SU-DHL-6 (cell line): ENCODE measurements around the gene BRSK2.

ENCODE experiments used
- H2AFZ ChIP-seq: fragments of 200-600 bp; sonication (generic); 2 replicates; pipeline ENCODE4 v1.6.1; 2014; ENCODE audit warnings: low read depth, mild to moderate bottlenecking, moderate library complexity, mixed read lengths, antibody characterized with exemption, low read length; ENCODE audit not compliant: severe bottlenecking
- H3F3A ChIP-seq: fragments of 200-600 bp; shearing (Covaris generic); 2 replicates; pipeline ENCODE4 v1.6.0; 2016; ENCODE audit warnings: antibody characterized with exemption, mild to moderate bottlenecking; ENCODE audit not compliant: insufficient read depth
- H3K27ac ChIP-seq: fragments of 200-600 bp; sonication (generic); 2 replicates; pipeline ENCODE4 v1.5.1; 2016; ENCODE audit warnings: low read depth, mild to moderate bottlenecking, low read length, moderate library complexity, mixed read lengths
- H3K27me3 ChIP-seq: fragments of 200-600 bp; sonication (generic), shearing (Covaris generic); 2 replicates; pipeline ENCODE4 v1.6.0; 2014; ENCODE audit warnings: mild to moderate bottlenecking, low read length
- H3K36me3 ChIP-seq: fragments of 200-600 bp; sonication (generic); 2 replicates; pipeline ENCODE4 v1.6.1; 2014; ENCODE audit warnings: mild to moderate bottlenecking, low read length, mixed read lengths
- H3K4me2 ChIP-seq: fragments of 300-600, 200-600 bp; shearing (Covaris generic), sonication (generic); 2 replicates; pipeline ENCODE4 v1.6.0; 2014; ENCODE audit warnings: low read length, low read depth, mild to moderate bottlenecking; ENCODE audit not compliant: poor library complexity, severe bottlenecking
- H3K4me3 ChIP-seq: fragments of 200-600 bp; sonication (generic); 2 replicates; pipeline ENCODE4 v1.5.1; 2014; ENCODE audit warnings: antibody characterized with exemption, low read length, mild to moderate bottlenecking, mixed read lengths; ENCODE audit not compliant: insufficient read depth, poor library complexity, severe bottlenecking
- H3K79me2 ChIP-seq: fragments of 200-600 bp; sonication (generic); 2 replicates; pipeline ENCODE4 v1.6.1; 2014; ENCODE audit warnings: mild to moderate bottlenecking, low read length, moderate library complexity; ENCODE audit not compliant: insufficient read depth
- H3K9ac ChIP-seq: fragments of 200-600 bp; sonication (generic); 2 replicates; pipeline ENCODE4 v1.7.0; 2014; ENCODE audit warnings: mild to moderate bottlenecking, low read length
- H3K9me2 ChIP-seq: fragments of 200-600 bp; sonication (generic); replicated peaks from 2 replicates; pipeline ENCODE4 v1.6.1; 2014; ENCODE audit warnings: low read length; ENCODE audit not compliant: insufficient read depth
- H3K9me3 ChIP-seq: fragments of 200-600 bp; sonication (generic); 2 replicates; pipeline ENCODE4 v1.6.1; 2014; ENCODE audit warnings: low read length, mixed read lengths; ENCODE audit not compliant: insufficient read depth
- H4K20me1 ChIP-seq: fragments of 200-600 bp; sonication (generic); 2 replicates; pipeline ENCODE4 v1.6.1; 2014; ENCODE audit warnings: low read depth, mild to moderate bottlenecking, antibody characterized with exemption, low read length, moderate library complexity, mixed read lengths
- EZH2phosphoT487 ChIP-seq: fragments of 200-600 bp; sonication (generic), shearing (Covaris generic); conservative IDR thresholded peaks from 2 replicates; pipeline ENCODE4 v1.6.1; 2018; ENCODE audit warnings: mild to moderate bottlenecking, antibody characterized with exemption, low read length, moderate library complexity, mixed read lengths
- TF ChIP-seq, protein P1 (sequence below): fragments of 200-600 bp; sonication (generic); IDR thresholded peaks from one replicate; pipeline ENCODE4 v1.5.1; 2017; ENCODE audit warnings: antibody characterized with exemption, mild to moderate bottlenecking, low read length, moderate library complexity; ENCODE audit not compliant: insufficient read depth, poor library complexity, severe bottlenecking

Gene BRSK2

DNA sequence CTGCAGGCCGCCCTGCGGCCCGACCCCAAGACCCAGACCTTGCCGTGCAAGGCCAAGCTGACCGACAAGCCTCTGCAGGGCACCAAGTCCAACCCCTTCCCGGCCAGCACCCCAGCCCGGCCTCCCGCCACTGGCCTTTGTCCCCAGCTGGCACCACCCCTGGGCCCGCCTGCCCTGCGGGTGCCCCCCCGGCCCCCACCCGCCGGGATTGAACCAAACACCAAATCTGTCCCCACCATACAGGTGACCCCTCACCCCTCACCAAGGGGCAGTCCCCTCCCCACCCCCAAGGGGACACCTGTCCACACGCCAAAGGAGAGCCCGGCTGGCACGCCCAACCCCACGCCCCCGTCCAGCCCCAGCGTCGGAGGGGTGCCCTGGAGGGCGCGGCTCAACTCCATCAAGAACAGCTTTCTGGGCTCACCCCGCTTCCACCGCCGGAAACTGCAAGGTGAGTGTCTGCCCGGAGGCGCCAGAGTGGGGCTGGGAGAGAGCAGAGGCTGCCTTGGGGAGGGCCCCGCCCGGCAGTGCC, 60.7 kb downstream of the BRSK2 start:
- no peaks in the 10 kb centered on the region for H3K36me3 ChIP-seq
- no peak overlapping the region for H3K9ac ChIP-seq
- no peaks in the 10 kb centered on the region for H3K27me3 ChIP-seq

DNA sequence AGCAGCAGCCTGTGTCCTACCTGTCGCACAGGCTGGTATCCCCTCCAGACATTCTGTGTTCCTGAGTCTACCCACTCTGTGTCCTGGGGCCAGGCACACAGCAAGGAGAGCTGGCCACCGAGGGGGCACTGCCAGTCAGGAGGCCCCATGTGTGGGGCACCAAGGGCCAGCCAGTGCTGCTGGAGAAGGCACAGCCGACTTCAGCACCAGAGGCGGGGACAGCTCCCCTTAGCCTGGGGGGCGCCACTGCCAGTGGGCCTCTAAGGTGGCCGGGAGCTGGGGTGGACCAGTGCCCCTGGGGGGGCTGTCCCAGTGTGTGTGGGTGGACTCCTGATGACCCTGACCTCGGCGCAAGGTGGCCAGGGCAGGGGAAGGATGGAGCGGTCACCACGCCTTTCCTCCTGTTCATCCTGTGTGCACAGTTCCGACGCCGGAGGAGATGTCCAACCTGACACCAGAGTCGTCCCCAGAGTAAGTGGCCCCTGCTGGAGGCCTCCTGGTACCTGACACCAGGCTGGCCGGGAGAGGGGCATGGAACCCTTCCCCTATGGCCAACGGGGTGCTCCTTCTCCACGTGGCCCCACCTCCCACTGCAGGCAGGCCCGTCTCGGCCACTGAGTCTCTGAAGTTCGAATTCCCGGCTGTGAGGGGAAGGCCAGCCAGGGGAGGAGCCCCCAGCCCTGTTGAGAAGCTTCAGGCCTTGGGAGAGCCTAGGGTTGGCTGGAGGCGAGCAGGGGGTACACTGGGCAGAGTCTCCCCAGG, 61.4 kb downstream of the BRSK2 start:
- Histone ChIP-seq H3K9me2 (no peaks in the 10 kb centered on the region), H3K27me3 (no peaks in the 10 kb centered on the region), H2AFZ (no peak overlapping the region), H3K79me2 (no peaks in the 10 kb centered on the region), H3K4me3 (no peak overlapping the region), H3K9me3 (no peaks in the 10 kb centered on the region), H3K36me3 (no peaks in the 10 kb centered on the region), H3K4me2 (no peak overlapping the region), H4K20me1 (no peaks in the 10 kb centered on the region), H3F3A (no peaks in the 10 kb centered on the region), H3K9ac (no peak overlapping the region), H3K27ac (no peak overlapping the region)
- no peak for TF ChIP-seq EZH2phosphoT487
- TF ChIP-seq, protein P1, sequence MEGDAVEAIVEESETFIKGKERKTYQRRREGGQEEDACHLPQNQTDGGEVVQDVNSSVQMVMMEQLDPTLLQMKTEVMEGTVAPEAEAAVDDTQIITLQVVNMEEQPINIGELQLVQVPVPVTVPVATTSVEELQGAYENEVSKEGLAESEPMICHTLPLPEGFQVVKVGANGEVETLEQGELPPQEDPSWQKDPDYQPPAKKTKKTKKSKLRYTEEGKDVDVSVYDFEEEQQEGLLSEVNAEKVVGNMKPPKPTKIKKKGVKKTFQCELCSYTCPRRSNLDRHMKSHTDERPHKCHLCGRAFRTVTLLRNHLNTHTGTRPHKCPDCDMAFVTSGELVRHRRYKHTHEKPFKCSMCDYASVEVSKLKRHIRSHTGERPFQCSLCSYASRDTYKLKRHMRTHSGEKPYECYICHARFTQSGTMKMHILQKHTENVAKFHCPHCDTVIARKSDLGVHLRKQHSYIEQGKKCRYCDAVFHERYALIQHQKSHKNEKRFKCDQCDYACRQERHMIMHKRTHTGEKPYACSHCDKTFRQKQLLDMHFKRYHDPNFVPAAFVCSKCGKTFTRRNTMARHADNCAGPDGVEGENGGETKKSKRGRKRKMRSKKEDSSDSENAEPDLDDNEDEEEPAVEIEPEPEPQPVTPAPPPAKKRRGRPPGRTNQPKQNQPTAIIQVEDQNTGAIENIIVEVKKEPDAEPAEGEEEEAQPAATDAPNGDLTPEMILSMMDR = no peak

More for the DNA sequence above, 60.7 kb downstream of the BRSK2 start:
- no peaks in the 10 kb centered on the region for H3K9me2 ChIP-seq
- H3K4me2 ChIP-seq = no peak overlapping the region
- H3K9me3 ChIP-seq = no peaks in the 10 kb centered on the region
- H3K79me2 ChIP-seq = no peaks in the 10 kb centered on the region
- H3K4me3 ChIP-seq = no peak overlapping the region
- no peak overlapping the region for H3K27ac ChIP-seq
- no peaks in the 10 kb centered on the region for H4K20me1 ChIP-seq
- TF ChIP-seq, protein P1 = no peak
- no peak for TF ChIP-seq EZH2phosphoT487
- no peak overlapping the region for H2AFZ ChIP-seq
- H3F3A ChIP-seq = no peaks in the 10 kb centered on the region

DNA sequence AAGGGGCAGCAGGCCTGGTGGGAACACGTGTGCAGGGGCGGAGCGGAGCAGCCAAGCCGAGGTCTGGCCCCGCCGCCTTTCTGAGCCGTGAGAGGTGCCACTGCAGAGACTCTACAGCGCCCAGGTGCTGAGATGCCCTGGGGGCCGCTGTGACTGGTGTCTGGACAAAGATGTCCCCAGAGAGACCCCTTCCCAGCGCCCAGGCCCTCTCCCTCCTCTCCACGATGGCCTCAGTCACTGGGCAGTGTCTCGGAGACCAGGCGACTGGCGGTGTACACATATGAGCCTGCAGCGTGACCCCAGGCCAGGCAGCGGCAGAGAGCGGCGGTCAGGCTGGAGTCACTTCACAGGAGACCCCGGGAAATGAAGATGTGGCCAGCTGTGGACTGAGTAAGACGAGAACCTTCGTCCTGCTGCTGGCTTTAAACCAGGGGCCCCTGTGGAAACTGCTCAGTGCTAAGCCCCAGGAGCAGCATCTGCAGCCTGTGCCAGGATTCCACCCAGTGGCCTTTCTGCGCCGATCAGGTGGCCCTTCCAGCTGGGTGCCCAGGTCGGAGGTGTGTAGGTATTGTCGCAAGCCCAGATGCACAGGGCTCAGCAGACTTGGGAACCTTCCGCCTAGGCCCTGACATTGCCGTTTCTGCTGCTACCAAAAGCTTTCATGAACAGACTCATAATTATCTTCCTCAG, 62.2 kb downstream of the BRSK2 start:
- H3K4me3 ChIP-seq = no peak overlapping the region
- TF ChIP-seq EZH2phosphoT487 = no peak
- TF ChIP-seq, protein P1 = no peak
- no peak overlapping the region for H3K9ac ChIP-seq
- no peaks in the 10 kb centered on the region for H3K9me3 ChIP-seq
- no peak overlapping the region for H3K27ac ChIP-seq
- H3K4me2 ChIP-seq = no peak overlapping the region
- no peaks in the 10 kb centered on the region for H3F3A ChIP-seq
- H3K27me3 ChIP-seq = no peaks in the 10 kb centered on the region
- H4K20me1 ChIP-seq = no peaks in the 10 kb centered on the region
- no peaks in the 10 kb centered on the region for H3K36me3 ChIP-seq
- no peak overlapping the region for H2AFZ ChIP-seq
- H3K9me2 ChIP-seq = no peaks in the 10 kb centered on the region
- H3K79me2 ChIP-seq = no peaks in the 10 kb centered on the region
